Iris pigment epithelial cell (primary cell): Measurements from ENCODE around the gene IQGAP2.

Source experiments
- DNase-seq: peaks from one replicate; pipeline ENCODE4 v3.0.0-alpha.2; 2011; ENCODE audit warnings: low read depth

The IQGAP2 gene

DNA sequence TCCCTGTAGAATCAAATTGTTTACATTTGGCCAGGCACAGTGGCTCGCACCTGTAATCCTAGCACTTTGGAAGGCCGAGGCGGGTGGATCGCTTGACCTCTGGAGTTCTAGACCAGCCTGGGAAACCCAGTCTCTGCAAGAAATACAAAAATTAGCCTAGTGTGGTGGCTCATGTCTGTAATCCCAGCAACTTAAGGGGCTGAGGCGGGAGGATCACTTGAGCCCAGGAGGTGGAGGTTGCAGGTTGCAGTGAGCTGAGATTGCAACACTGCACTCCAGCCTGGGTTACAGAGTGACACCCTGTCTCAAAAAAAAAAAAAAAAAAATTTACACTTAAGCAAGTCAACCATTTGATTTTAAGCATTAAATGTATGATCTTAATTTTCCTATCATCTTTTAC is 17.5 kb upstream of the IQGAP2 start:
- no peak for DNase-seq

DNA sequence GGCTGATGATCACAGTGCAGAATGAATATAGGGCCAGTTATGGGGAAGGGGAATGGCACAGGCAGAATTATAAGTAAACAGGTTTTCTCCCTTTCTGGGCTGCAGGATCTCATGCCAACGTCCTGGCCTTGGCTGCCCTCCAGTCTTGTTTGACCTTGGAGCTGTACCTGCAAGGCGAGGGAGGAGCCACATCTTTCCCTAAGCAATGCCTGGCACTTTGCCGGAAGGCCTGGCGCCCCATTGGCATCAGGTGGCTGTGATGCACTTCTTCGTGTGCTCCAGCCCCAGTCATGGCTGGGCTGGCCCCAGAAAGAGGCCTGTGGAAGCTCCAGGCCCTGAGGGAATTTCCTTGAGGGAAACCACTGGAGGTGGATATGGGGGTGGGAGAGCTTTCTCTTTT is 16.7 kb upstream of the IQGAP2 start:
- no peak for DNase-seq

DNA sequence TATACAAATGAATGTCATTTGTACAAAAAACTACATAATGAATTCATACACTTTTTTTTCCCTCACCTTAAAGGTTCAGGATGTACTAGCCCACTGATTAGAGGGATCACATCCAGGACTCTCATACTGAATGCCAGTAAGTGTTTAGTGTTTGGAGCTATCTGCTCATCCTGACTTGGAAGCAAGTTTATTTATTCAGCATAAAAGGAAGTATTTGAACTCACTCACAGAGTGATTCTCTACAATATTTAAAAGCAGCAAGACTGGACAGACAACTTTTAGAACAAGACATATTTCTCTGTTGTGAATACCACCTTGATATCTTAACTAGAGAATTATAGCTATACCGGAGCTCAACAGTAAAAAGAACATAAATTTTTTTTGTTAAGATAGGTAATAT is 14.8 kb upstream of the IQGAP2 start:
- no peak for DNase-seq

DNA sequence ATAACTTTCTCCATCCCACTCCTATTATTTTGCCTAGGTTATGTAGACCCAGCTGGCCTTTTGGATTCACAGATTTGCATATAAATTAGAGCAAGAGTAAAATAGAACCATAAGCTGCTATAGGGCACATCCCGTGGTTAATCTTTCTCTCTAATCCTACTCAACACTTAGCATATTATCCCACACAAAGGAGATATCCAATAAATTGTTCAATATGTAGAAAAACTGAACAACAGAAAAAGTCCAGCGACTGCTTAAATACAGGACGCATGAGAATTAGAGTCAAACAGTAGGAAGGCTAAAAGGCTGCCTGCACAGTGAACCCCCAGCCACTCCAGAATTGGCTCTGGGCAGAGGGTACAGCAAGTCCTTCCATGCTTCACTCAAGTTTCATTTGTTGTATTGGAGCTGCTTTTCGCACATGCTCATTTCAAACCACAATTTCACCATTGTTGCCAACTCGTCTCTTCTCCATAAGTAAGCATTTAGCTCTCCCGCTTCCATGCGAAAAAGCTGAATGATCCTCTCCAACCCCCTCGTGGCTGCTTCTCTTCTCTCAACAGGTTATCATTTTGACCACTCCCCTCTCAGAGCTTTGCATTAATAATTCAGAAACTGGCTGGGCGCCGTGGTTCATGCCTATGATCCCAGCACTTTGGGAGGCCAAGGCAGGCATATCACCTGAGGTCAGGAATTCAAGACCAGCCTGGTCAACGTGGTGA is 14.1 kb upstream of the IQGAP2 start:
- no peak for DNase-seq

DNA sequence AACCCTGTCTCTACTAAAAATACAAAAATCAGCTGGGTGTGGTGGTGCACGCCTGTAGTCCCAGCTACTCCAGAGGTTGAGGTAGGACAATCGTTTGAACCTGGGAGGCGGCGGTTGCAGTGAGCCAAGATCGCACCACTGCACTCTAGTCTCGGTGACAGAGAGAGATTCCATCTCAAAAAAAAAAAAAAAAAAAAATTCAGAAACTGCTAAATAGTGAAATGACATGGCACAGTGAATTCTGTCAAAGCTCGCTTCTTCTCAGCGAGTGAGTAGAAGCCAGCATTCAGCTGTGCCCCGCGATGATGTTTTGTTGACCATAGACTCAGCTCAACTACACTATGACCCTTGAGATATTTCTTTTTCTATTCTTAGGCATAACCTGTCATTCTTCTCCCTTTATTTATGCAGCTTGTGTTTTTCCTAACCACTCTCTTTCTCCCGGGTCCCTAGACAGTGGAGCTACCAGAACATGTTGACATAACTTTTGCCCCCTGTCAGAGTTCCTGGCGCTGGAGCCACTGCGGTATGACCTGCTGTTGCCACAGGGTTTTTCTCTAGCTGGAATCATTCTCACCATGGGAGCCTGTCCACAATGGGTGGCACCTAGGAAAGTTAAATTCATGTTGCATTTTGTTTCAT is 13.5 kb upstream of the IQGAP2 start:
- no peak for DNase-seq

DNA sequence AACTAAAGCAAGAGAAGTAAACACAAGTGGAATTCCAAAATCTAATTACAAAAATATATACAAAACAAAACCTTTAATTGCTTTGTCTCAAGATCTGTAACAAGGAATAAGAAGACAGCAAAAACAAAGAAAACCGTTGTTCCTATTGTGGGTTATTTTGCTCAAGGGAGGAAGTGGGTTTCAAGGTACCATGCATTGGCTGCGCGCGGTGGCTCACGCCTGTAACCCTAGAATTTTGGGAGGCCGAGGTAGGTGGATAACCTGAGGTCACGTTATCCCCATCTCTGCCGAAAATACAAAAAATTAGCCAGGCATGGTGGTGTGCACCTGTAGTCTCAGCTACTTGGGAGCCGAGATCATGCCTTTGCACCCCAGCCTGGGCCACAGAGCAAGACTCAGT is 12.1 kb upstream of the IQGAP2 start:
- no peak for DNase-seq

DNA sequence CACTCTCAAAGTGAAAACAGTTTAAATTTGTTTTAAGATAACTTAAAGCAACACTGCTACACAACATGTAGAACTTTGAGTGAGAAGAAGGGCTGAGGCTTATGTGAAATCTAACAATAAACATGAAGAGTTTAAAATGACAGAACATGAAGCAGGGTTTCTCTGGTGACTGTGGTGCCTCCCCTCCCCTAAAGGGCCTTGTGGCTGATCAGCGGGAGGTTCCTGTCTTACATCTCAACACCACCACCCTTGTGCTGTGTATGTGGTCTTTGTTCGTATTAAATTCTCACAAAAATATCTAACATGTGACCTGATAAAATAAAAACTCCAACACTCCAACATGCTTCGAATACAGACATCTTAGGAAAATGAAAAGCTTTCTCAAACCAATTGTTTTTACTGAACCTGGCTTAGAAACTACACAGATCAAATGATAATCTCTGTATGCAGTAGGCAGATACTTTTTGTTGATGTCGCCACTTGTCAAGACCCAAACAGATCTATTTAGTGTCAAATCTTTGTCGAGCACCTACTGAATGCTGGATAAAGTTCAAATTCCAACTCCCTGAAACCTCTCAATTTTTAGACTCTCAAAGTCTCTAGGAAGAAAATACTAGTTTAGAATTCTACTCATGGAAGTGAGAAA is 9.9 kb upstream of the IQGAP2 start:
- no peak for DNase-seq

DNA sequence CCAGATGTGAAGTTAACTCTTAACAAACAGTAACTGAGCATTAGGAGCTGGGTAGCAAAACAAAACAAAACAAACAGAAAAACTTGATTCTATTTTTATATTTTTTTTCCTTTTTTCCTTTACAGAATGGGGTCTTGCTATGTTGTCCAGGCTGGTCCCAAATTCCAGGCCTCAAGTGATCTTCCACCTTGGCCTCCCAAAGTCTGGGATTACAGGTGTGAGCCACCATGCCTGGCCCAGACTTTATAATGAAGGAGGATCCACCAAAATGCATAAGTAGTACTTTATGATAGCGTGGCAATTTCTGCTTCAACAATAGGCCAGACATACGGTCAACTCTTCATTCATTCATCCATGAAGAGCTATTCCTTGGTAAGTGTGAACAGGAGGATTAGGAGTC is 5.9 kb upstream of the IQGAP2 start:
- DNase-seq = no peak

DNA sequence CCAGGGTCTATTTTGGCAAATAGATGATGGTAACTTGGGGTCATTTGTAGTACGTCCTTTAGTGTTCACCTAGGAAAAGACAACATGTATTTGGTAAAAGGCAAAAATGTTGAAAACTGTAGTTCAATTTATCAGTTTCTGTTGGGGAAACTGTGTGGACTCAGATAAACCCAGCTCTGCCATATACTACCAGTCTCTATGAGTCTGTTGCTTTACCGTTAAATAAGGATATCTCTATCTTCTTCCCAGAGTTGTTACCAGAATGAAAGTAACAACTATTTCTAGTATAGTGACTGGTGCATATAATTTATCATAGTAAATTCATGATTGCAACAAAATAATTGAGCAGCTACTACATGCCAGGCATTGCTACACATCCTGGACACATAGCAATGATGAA is 3.8 kb upstream of the IQGAP2 start:
- no peak for DNase-seq

DNA sequence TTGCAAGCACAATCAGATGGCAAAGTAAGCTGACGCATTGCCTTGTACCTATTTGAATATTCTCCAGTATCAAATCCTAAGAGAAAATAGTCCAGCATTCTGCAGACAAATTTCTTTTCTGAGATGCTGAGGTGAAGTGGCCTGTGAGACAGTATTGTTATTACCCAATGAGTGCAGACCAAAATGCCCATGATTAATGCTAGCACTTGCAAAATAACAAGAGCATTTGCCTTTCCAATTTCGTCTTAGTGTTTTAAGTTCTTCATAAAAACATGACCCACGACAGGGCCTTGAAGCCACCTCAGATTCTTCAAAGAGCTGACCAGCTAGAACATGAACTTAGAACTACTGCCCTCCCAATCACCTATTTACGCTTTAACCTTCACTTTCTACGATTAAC is 2.6 kb upstream of the IQGAP2 start:
- no peak for DNase-seq

DNA sequence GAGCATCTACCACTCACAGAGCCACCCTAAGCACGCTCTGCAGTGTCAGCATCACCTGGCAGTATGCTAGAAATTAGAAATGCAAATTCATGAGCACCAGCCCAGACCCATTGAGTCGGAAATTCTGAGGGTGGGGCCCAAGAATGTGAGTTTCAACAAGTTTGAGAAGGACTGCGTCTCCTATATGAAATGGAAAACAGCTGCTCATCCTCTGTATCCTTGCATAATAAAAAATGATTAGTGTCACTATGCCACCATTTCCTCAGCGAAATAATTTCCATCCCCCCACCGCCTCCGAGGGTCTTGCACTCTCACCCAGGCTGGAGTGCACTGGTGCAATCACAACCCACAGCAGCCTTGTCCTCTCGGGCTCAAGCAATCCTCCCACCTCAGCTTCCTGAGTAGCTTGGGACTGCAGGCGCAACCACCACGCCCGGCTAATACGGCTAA is 1.3 kb upstream of the IQGAP2 start:
- DNase-seq = no peak

DNA sequence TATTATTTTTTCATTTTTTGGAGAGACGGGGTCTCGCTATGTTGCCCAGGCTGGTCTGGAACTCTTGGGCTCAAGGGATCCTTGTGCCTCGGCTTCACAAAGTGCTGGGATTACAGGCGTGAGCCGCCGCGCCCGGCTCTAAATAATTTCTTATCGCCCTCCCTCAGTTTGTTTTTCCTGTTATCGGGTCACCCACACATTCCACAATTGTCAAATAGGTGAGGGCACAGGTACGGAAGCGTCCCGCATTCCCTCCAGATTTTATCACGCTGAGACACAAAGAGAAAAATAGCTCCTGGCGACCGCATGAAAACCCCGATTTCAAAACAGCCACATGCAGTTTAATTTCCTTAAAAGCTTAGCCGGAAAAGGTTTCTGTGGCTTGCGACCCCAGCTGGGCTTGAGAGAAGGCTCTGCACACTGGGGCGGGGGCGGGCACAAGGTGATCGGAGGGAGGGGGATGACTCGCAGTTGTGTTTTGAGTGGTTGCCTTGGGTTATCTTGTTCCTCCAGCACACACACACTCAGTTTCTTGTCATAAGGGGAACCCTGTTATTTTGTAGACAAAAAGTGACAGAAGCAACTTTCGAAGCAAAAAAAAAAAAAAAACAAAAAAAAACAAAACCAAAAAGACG is 717 bp upstream of the IQGAP2 start:
- peak; percentile 34 for DNase-seq

DNA sequence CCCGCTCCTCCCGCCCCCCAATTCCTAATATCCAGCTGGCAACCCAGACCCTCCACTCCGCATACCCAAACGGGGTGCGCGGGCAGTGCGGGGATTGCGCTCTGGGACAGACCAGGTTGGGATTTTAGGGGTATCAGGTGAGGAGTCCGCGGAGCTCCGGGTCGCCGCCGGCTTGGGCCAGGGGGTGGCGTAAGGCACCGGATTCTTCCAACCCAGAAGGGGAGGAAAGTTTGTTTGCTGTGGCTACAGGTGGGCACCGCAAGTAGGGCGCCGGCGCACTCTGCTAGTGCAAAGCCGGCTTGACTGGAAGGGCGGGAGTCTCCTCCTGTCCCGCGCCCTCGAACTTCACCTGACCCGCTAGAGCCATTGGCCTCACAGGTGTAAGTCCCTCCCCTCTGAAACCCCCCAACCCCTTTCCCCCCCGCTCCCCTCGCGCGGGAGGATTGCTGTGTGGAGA is 709 bp downstream of the IQGAP2 start:
- DNase-seq = peak; percentile 34

DNA sequence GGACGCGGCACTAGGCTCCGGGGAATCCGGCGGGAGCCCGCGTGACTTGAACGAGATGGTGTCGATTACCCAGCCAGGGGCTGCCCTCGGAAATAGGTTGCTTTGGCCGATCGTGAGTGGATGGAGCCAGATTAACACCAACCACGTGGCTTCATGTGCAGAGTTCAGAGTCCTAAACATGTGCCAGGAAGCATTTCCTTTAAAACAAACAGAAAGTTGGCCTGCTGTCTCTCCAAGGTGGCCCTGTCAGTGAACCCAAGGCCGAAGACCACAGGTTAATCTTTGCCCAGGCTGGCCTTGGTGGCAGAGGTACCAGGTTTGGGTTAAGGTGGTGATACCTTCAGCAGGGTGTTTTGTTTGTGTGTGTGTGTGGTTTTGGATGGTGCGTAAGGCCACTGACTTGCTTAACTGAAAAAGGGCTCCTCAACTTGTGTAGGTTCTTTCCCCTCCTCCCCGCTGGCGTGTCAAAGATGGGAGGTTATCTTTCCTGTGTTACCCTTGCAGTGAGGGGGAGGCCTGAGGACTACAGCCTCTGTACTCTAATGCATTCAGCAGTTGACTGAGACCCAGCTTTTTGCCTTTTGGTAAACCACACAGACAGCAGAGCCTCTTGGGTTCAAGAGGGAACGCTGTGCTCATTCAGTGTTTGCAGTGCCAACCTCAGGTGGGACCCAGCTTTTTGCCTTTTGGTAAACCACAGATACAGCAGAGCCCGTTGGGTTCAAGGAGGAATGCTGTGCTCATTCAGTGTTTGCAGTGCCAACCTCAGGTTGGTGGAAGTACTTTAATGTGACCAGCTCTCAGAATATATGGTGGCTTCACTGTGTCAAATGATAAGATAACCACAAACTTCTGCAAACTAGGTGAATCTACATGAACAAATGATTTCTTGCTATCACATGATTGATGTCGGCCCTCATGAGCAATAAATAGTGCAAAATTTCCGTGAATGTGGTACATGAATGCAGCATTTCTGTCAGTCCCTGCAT is 1.4 kb downstream of the IQGAP2 start:
- DNase-seq = peak; percentile 20

DNA sequence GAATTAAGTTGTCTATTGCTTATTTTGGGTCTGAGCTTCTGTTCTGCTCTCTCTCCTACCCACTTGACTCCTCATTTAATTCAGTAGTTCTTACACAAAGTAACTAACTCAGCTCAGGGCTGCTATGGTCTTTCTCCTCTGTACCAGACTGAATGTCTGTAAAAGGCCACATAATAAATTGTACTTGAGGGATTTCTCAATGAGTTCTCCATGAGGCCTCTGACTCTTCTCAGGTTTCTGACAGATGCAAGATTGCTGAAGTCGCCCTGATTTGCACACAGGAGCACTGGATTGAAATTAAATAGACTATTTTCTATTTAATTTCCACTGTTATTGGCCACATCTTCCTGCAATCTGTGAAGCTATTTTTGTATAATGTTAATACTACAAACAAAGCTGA is 2.9 kb downstream of the IQGAP2 start:
- peak; percentile 51 for DNase-seq

DNA sequence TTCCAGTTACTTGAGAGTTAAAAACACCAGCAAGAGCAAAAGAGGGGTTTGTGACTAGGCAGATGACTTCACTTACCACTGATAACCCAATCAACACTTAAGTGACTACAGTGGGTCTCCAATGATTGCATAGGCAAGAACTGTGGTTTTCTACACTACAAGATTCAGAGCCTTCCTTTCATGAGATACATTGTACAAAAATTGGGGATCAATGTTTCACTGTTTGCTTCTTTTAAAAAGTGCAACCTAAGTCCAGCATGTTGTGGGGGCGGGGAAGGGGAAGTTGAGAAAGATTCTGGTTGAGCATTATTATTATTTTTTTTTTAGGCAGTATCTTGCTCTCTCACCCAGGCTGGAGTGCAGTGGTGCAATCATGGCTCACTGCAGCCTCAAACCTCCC is 3.6 kb downstream of the IQGAP2 start:
- DNase-seq = no peak

DNA sequence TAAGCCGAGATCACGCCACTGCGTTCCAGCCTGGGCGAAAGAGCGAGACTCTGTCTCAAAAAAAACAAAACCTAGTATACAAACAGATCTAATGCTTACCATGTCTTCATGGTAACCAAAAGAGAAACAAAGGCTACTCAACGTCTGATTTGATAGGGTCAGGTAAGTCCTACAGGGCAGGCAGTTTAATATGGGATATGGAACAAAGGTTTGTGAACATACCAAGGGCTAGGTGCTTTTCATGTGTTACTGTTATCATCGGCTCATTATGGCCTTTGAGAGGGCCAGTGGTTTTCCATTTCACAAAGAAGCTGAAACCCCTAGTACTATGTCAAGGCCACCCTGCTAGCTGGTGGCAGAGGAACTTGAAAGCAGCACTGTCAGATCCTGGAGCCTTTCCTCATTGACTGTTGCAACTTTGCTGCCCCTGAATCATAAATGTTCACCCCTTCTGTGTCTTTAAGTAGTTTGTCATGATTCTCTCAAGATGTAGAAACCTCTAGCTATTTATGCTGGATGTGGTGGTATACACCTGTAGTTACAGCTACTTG is 5.1 kb downstream of the IQGAP2 start:
- DNase-seq = no peak

DNA sequence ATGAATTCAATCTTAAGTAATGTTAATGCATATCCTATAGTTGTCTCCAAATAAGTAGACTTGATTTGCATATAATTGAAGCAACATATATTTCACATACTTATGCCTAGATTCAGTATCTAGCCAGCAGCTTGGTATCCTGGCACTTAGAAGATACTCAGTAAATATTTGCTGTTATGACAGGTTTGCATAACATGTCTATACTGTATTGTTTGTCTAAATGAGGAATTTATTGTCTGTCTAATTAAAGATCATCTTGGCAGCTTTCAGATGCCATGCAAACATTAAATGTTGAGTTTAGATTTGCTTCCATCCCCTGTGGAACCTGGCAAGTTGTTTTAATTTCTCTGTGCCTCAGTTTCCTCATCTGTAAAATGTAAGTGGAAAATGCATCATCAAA is 9.4 kb downstream of the IQGAP2 start:
- DNase-seq = no peak

DNA sequence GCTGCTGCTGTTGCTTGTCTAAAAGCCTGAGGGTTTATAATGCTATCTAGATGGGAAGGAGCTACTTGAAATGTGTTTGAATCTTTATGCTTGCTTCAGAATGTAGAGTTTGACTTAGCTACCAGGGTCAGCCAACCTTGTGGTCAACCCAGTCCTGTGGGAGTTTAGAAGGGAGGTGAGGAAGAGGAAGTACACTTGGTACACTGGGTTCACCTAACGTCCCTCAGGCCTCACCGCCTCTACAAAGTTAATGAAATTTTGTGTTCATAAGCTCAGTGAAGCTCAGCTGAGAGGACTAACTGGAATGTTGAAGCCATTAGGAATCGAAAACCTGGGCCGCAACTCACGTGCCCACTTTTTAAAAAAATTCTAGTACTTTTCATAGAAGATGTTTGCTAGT is 10.7 kb downstream of the IQGAP2 start:
- no peak for DNase-seq

DNA sequence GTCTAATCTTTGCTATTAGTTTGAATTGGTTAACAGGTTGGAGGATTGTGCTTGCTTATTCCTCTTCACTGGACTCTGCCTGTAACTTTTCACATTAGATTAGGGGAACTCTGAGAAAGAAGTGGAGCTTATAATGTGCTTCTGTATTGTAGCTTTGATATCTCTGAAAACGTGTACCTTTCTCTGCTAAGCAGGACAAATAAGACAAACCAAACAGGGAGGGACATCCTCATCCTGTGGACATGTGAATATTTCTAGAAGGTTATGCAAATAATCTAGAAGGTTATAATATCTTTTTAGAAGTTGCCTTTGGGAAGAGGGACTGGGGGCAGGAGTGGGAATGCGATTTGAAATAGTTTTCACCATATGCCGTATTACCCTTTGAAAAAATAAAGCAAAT is 11.7 kb downstream of the IQGAP2 start:
- DNase-seq = no peak

DNA sequence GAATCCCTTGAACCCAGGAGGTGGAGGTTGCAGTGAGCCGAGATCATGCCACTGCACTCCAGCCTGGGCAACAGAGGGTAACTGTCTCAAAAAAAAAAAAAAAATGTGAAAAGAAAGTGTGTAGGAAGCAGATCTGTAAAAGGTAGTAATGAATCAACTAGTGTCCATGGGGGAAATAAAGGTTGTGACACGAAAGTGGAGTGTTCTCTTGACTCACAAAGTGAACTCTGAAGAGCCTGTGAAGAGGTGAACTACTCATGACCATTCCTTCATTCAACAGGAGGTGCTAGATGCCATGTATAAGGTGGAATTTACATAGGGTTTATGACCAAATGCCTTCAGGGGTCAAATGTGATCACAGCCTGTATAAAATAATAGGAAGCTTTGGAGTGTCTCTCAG is 12.8 kb downstream of the IQGAP2 start:
- DNase-seq = no peak
